Hepatocyte (in vitro differentiated cells): ENCODE results near the gene ATAD3C.

Experiments used
- EZH2 ChIP-seq: fragments of 200-600 bp; sonication (generic); IDR thresholded peaks from 2 replicates; pipeline ENCODE4 v1.6.1; 2016; ENCODE audit warnings: antibody characterized with exemption, mild to moderate bottlenecking, borderline replicate concordance
- EZH2phosphoT487 ChIP-seq: fragments of 200-600 bp; sonication (generic); IDR thresholded peaks from one replicate; pipeline ENCODE4 v1.6.1; 2018; ENCODE audit warnings: antibody characterized with exemption, mild to moderate bottlenecking, low read depth, moderate library complexity; ENCODE audit not compliant: unreplicated experiment, severe bottlenecking

GRCh38 chr1:1434131-1434823, 15.2 kb upstream of the ATAD3C start:
- TF ChIP-seq EZH2, result no peak
- TF ChIP-seq EZH2phosphoT487, result no peak
